GM19328 (cell line): ENCODE results near the gene MST1.

Source experiments
- ATAC-seq: cut with Tn5 transposase; IDR thresholded peaks from one replicate; pipeline ENCODE4 v1.9.1; 2021; ENCODE audit warnings: mild to moderate bottlenecking, moderate library complexity; ENCODE audit not compliant: unreplicated experiment

Gene MST1

GRCh38 chr3:49658711-49659110 lies 30.6 kb downstream of the MST1 start:
- ATAC-seq: no peak

- ATAC-seq: no peak
Observed at GRCh38 chr3:49657208-49657915, 31.9 kb downstream of the MST1 start.

- no peak for ATAC-seq
Observed at GRCh38 chr3:49656541-49657112, 32.6 kb downstream of the MST1 start.

GRCh38 chr3:49655731-49656285 lies 33.5 kb downstream of the MST1 start:
- ATAC-seq: no peak

GRCh38 chr3:49654955-49655556 lies 34.2 kb downstream of the MST1 start:
- ATAC-seq: no peak

GRCh38 chr3:49654176-49654825 lies 35.0 kb downstream of the MST1 start:
- no peak for ATAC-seq

GRCh38 chr3:49653621-49654020 lies 35.7 kb downstream of the MST1 start:
- no peak for ATAC-seq

GRCh38 chr3:49652903-49653415 lies 36.3 kb downstream of the MST1 start:
- ATAC-seq: no peak

- ATAC-seq: no peak
Observed at GRCh38 chr3:49652218-49652902, 36.9 kb downstream of the MST1 start.

GRCh38 chr3:49650637-49651036 lies 38.6 kb downstream of the MST1 start:
- ATAC-seq: no peak

GRCh38 chr3:49650177-49650576 lies 39.1 kb downstream of the MST1 start:
- no peak for ATAC-seq

GRCh38 chr3:49649576-49649975 lies 39.7 kb downstream of the MST1 start:
- ATAC-seq: no peak

GRCh38 chr3:49648354-49649019 lies 40.8 kb downstream of the MST1 start:
- ATAC-seq: no peak

GRCh38 chr3:49647741-49648140 lies 41.5 kb downstream of the MST1 start:
- ATAC-seq: no peak

- no peak for ATAC-seq
Observed at GRCh38 chr3:49646236-49646635, 43.0 kb downstream of the MST1 start.

GRCh38 chr3:49644684-49645083 lies 44.6 kb downstream of the MST1 start:
- no peak for ATAC-seq

GRCh38 chr3:49642708-49643145 lies 46.5 kb downstream of the MST1 start:
- no peak for ATAC-seq

GRCh38 chr3:49641921-49642707 lies 47.2 kb downstream of the MST1 start:
- no peak for ATAC-seq

GRCh38 chr3:49641292-49641691 lies 48.0 kb downstream of the MST1 start:
- ATAC-seq: no peak
